Activated CD8-positive, alpha-beta memory T cell treated with anti-CD3 and anti-CD28 coated beads for 1 hour (primary cell): ENCODE results near the gene C17orf113.
"Not testable (repeated sequence)": the region's sequence is repeated elsewhere in the genome, so short reads cannot be mapped to it uniquely, and the experiment has no call there.

Experiments
- DNase-seq, 2 donors: peaks; one replicate each; pipeline ENCODE4 v3.0.0-alpha.2; 2020; ENCODE audit warnings: low read depth in 1 of 2; ENCODE audit errors: extremely low read depth in 1 of 2

Gene C17orf113

GRCh38 chr17:42017866-42018200 lies 32.6 kb downstream of the C17orf113 start:
- DNase-seq = no peak

GRCh38 chr17:42016941-42017865 lies 33.2 kb downstream of the C17orf113 start, which contains the start of gene DNAJC7:
Gene DNAJC7 (minus strand): TSS chr17:42017439. CDS start chr17:42017416, 23 bp downstream.
- peak; percentile 68 to 79 for DNase-seq

GRCh38 chr17:42016411-42016831 lies 34.0 kb downstream of the C17orf113 start:
- DNase-seq = no peak

GRCh38 chr17:42013740-42014139 lies 36.7 kb downstream of the C17orf113 start:
- DNase-seq = not testable (repeated sequence)

GRCh38 chr17:42012363-42012762 lies 38.0 kb downstream of the C17orf113 start:
- DNase-seq = not testable (repeated sequence)

GRCh38 chr17:42010898-42011516 lies 39.4 kb downstream of the C17orf113 start:
- DNase-seq = no peak

- DNase-seq = not testable (repeated sequence)
Measured at GRCh38 chr17:42010266-42010680, 40.1 kb downstream of the C17orf113 start.

GRCh38 chr17:42009170-42009569 lies 41.2 kb downstream of the C17orf113 start:
- DNase-seq = no peak

GRCh38 chr17:42005166-42005565 lies 45.2 kb downstream of the C17orf113 start:
- DNase-seq = no peak

- DNase-seq = no peak
Measured at GRCh38 chr17:42002792-42003301, 47.6 kb downstream of the C17orf113 start.

- no peak for DNase-seq
Measured at GRCh38 chr17:42002175-42002791, 48.1 kb downstream of the C17orf113 start.

GRCh38 chr17:42001729-42002128 lies 48.7 kb downstream of the C17orf113 start:
- no peak for DNase-seq

GRCh38 chr17:42000413-42001133 lies 49.8 kb downstream of the C17orf113 start:
- no peak for DNase-seq

GRCh38 chr17:41998497-41998896 lies 51.9 kb downstream of the C17orf113 start:
- DNase-seq = no peak

GRCh38 chr17:41996855-41997164 lies 53.6 kb downstream of the C17orf113 start:
- no peak for DNase-seq

GRCh38 chr17:41992576-41992975 lies 57.8 kb downstream of the C17orf113 start:
- DNase-seq = no peak

- DNase-seq = no peak
Measured at GRCh38 chr17:41989702-41990419, 60.5 kb downstream of the C17orf113 start.

- no peak for DNase-seq
Measured at GRCh38 chr17:41988418-41988817, 62.0 kb downstream of the C17orf113 start.
